ENCODE results near the gene EXOC3L4. TPM values are rescaled to one million over a fixed set of nuclear protein-coding genes. Genes with fewer than 3 reads are reported as not detected.
"Not testable (repeated sequence)": the region's sequence is repeated elsewhere in the genome, so short reads cannot be mapped to it uniquely, and the experiment has no call there.

The EXOC3L4 gene
- 1 to 10 TPM in 5 of 12 donors, under 1 TPM in 5, not detected in 2; 0.11 to 1.8 (median 0.97) TPM for polyA plus RNA-seq (ENCODE audit: insufficient read length in 12 of 12)
- long read RNA-seq, donor 1, partial matches to known transcripts, result 0 of 1 reads
- long read RNA-seq, donor 1, other reads (novel, unspliced or antisense), result 0 of 1 reads
- long read RNA-seq, donor 2, result 0 reads
- long read RNA-seq, donor 3, result 0 reads
- long read RNA-seq, donor 4, result 0 reads
- long read RNA-seq, donor 5, result 0 reads
- long read RNA-seq, donor 6, result 0 reads
- long read RNA-seq, donor 7, result 0 reads
- long read RNA-seq, donor 8, result 0 reads
- long read RNA-seq, donor 9, result 0 reads
- long read RNA-seq, donor 10, result 0 reads
- long read RNA-seq, donor 11, result 0 reads

GRCh38 chr14:103094406-103095209 is at the start of gene EXOC3L4:
Gene EXOC3L4, plus strand, starts transcription at chr14:103094725. Its CDS starts 5,495 bp downstream, at chr14:103100220.
- no peak for DNase-seq

GRCh38 chr14:103045371-103045869 is 49.1 kb upstream of the EXOC3L4 start:
- no peak for DNase-seq

- DNase-seq, result not testable (repeated sequence)
Measured at GRCh38 chr14:103047453-103047852, 47.1 kb upstream of the EXOC3L4 start.

GRCh38 chr14:103050935-103051334 is 43.6 kb upstream of the EXOC3L4 start:
- DNase-seq, result no peak

- no peak for DNase-seq
Measured at GRCh38 chr14:103052407-103052806, 42.1 kb upstream of the EXOC3L4 start.

- DNase-seq, result no peak
Measured at GRCh38 chr14:103055695-103056094, 38.8 kb upstream of the EXOC3L4 start.

- peak; percentile 58 for DNase-seq
Measured at GRCh38 chr14:103056322-103057027, 38.0 kb upstream of the EXOC3L4 start.

- no peak for DNase-seq
Measured at GRCh38 chr14:103057028-103057371, 37.5 kb upstream of the EXOC3L4 start.

GRCh38 chr14:103057372-103058163 is 37.0 kb upstream of the EXOC3L4 start, which contains the start of gene CDC42BPB:
Gene CDC42BPB, minus strand, starts transcription at chr14:103057549. Its CDS starts 376 bp downstream, at chr14:103057173.
- DNase-seq, result peak; percentile 86

- DNase-seq, result no peak
Measured at GRCh38 chr14:103058164-103059055, 36.1 kb upstream of the EXOC3L4 start.

GRCh38 chr14:103059556-103059955 is 35.0 kb upstream of the EXOC3L4 start:
- DNase-seq, result no peak

GRCh38 chr14:103061482-103061976 is 33.0 kb upstream of the EXOC3L4 start:
- no peak for DNase-seq

GRCh38 chr14:103064436-103064835 is 30.1 kb upstream of the EXOC3L4 start:
- no peak for DNase-seq

- no peak for DNase-seq
Measured at GRCh38 chr14:103064978-103065377, 29.5 kb upstream of the EXOC3L4 start.

GRCh38 chr14:103065861-103066260 is 28.7 kb upstream of the EXOC3L4 start:
- DNase-seq, result no peak

GRCh38 chr14:103066399-103066798 is 28.1 kb upstream of the EXOC3L4 start:
- no peak for DNase-seq

- DNase-seq, result no peak
Measured at GRCh38 chr14:103067231-103067954, 27.1 kb upstream of the EXOC3L4 start.

GRCh38 chr14:103068351-103069073 is 26.0 kb upstream of the EXOC3L4 start:
- no peak for DNase-seq

All from muscle of arm (tissue), 14 donors.